ENCODE data around the gene EPS15. TPM values are rescaled to one million over a fixed set of nuclear protein-coding genes. Genes with fewer than 3 reads are reported as not detected.

Gene EPS15
- total and polyA plus RNA-seq, 2 experiments from 2014 or later, result 14.9 to 46.0 TPM

GRCh38 chr1:51518586-51519047, 449 bp downstream of the EPS15 start:
- Histone ChIP-seq H3K27me3 (no peaks in the 10 kb centered on the region), H3K4me1 (ENCODE audit: insufficient read depth) (peaks cover 22% of the 10 kb centered on the region), H3K27ac (peak overlapping the region; percentile 98), H3K4me2 (peak overlapping the region; percentile 96), H4K20me1 (ENCODE audit: insufficient read depth, poor library complexity, severe bottlenecking) (peaks cover 16% of the 10 kb centered on the region), H3K36me3 (replicated peaks; ENCODE audit: insufficient read depth, low read depth) (no peaks in the 10 kb centered on the region), H2AFZ (peak overlapping the region; percentile 87), H3K9me3 (ENCODE audit: low read depth) (no peaks in the 10 kb centered on the region), H3K9me2 (replicated peaks; ENCODE audit: insufficient read depth) (no peaks in the 10 kb centered on the region), H3K4me3 (peak overlapping the region; percentile 66), H3K79me2 (peaks cover 44% of the 10 kb centered on the region)
- 0% methylated on average over 35 of the region's 52 CpGs for WGBS (ENCODE audit: low lambda C conversion rate, missing lambda C conversion rate)
- no peak for TF ChIP-seq EZH2phosphoT487 (IDR thresholded peaks at IDR 0.05; ENCODE audit: low read depth, severe bottlenecking, unreplicated experiment)
- TF ChIP-seq, protein P1, sequence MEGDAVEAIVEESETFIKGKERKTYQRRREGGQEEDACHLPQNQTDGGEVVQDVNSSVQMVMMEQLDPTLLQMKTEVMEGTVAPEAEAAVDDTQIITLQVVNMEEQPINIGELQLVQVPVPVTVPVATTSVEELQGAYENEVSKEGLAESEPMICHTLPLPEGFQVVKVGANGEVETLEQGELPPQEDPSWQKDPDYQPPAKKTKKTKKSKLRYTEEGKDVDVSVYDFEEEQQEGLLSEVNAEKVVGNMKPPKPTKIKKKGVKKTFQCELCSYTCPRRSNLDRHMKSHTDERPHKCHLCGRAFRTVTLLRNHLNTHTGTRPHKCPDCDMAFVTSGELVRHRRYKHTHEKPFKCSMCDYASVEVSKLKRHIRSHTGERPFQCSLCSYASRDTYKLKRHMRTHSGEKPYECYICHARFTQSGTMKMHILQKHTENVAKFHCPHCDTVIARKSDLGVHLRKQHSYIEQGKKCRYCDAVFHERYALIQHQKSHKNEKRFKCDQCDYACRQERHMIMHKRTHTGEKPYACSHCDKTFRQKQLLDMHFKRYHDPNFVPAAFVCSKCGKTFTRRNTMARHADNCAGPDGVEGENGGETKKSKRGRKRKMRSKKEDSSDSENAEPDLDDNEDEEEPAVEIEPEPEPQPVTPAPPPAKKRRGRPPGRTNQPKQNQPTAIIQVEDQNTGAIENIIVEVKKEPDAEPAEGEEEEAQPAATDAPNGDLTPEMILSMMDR (IDR thresholded peaks at IDR 0.05; ENCODE audit: poor library complexity), result no peak
- no peak for TF ChIP-seq EZH2 (IDR thresholded peaks at IDR 0.05; ENCODE audit: borderline replicate concordance)
- DNase-seq (ENCODE audit: low spot score), result peak; percentile 89

DNA sequence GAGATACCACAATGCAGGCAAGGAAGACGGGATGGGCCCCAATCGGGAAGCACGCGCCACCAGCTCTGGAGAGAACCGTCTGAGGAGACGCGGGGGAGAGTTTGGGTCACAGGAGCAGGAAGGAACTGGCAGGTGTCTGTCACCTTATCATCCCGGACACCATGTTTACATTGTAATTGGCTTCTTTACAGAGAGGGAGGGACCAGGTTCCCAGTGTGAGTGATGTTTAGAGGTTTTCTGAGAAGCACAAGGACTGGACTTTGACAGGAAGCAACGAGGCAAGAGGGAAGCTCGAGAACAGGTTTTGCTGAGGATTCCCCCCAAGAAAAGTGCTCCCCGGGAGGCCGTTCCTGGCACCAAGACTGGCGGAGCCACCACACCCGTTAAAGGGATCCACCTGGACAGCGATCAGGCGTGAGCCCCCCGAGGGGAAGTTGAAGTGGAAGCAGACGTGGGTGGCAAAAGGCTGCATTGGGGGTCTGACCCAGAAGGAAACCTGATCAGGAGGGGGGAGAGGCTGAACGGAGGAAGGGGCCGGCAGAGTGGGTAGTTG, 957 bp downstream of the EPS15 start:
- Histone ChIP-seq H2AFZ (peak overlapping the region; percentile 87), H4K20me1 (ENCODE audit: insufficient read depth, poor library complexity, severe bottlenecking) (peaks cover 16% of the 10 kb centered on the region), H3K36me3 (replicated peaks; ENCODE audit: insufficient read depth, low read depth) (no peaks in the 10 kb centered on the region), H3K27me3 (no peaks in the 10 kb centered on the region), H3K9me2 (replicated peaks; ENCODE audit: insufficient read depth) (no peaks in the 10 kb centered on the region), H3K79me2 (peaks cover 49% of the 10 kb centered on the region), H3K27ac (peak overlapping the region; percentile 98), H3K4me2 (peak overlapping the region; percentile 96), H3K4me1 (ENCODE audit: insufficient read depth) (peaks cover 22% of the 10 kb centered on the region), H3K4me3 (peak overlapping the region; percentile 66), H3K9me3 (ENCODE audit: low read depth) (no peaks in the 10 kb centered on the region)
- 3% methylated on average over 19 of the region's 20 CpGs for WGBS (ENCODE audit: low lambda C conversion rate, missing lambda C conversion rate)
- TF ChIP-seq EZH2 (IDR thresholded peaks at IDR 0.05; ENCODE audit: borderline replicate concordance) (no peak), EZH2phosphoT487 (IDR thresholded peaks at IDR 0.05; ENCODE audit: low read depth, severe bottlenecking, unreplicated experiment) (no peak)
- TF ChIP-seq, protein P1 (IDR thresholded peaks at IDR 0.05; ENCODE audit: poor library complexity), result no peak
- peak; percentile 80 for DNase-seq (ENCODE audit: low spot score)

DNA sequence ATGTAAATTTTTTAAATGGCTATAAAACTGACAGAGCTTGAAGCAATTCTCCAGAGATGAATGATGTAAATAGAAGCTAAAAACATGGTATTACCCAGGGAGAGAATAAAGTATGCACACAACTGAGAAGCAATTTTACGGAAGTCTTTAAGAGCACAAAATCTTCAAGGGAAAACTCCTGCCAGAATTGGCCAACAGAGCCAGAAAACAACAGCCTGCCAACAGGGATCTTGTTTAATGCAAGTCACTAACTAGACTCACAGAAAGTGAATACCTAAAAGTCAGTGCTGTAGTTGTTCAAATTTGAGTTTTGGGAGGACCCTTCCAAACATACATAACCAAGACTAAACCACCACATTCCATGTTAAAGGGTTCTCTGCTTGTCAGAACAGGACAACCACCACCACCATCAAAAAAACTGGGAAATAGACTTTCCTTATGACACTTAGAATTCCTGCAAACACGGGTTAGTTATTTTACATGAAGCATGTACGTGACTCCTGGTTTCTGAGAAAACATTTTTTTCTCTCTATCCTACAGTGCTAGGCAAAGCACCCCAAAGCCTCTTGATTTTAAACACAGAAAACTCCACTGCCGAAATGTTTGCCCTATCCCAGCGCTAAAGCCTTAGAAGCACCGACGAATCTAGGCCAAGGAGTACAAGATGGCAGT, 1.6 kb downstream of the EPS15 start:
- Histone ChIP-seq H3K36me3 (replicated peaks; ENCODE audit: insufficient read depth, low read depth) (no peaks in the 10 kb centered on the region), H3K9me3 (ENCODE audit: low read depth) (no peaks in the 10 kb centered on the region), H3K4me1 (ENCODE audit: insufficient read depth) (peaks cover 22% of the 10 kb centered on the region), H2AFZ (peak overlapping the region; percentile 38), H3K27ac (peak overlapping the region; percentile 98), H3K4me3 (peak overlapping the region; percentile 66), H4K20me1 (ENCODE audit: insufficient read depth, poor library complexity, severe bottlenecking) (peaks cover 16% of the 10 kb centered on the region), H3K9me2 (replicated peaks; ENCODE audit: insufficient read depth) (no peaks in the 10 kb centered on the region), H3K27me3 (no peaks in the 10 kb centered on the region), H3K4me2 (peak overlapping the region; percentile 96), H3K79me2 (peaks cover 55% of the 10 kb centered on the region)
- WGBS (ENCODE audit: low lambda C conversion rate, missing lambda C conversion rate), result 13% methylated on average over 7 of the region's 7 CpGs
- no peak for TF ChIP-seq EZH2 (IDR thresholded peaks at IDR 0.05; ENCODE audit: borderline replicate concordance)
- TF ChIP-seq EZH2phosphoT487 (IDR thresholded peaks at IDR 0.05; ENCODE audit: low read depth, severe bottlenecking, unreplicated experiment), result no peak
- TF ChIP-seq, protein P1 (IDR thresholded peaks at IDR 0.05; ENCODE audit: poor library complexity), result no peak
- no peak for DNase-seq (ENCODE audit: low spot score)

All from hepatocyte (in vitro differentiated cells).